Measurements from ENCODE around the gene AMIGO3. TPM values are rescaled to one million over a fixed set of nuclear protein-coding genes. Genes with fewer than 3 reads are reported as not detected.
"Not testable (repeated sequence)": the region's sequence is repeated elsewhere in the genome, so short reads cannot be mapped to it uniquely, and the experiment has no call there.

The AMIGO3 gene
- total RNA-seq, 1 donor from 2014 or later, result not detected

GRCh38 chr3:49756036-49756435 lies 36.6 kb upstream of the AMIGO3 start:
- FAIRE-seq (no peak), DNase-seq (ENCODE audit: low read depth) (no peak)
- no peak for TF ChIP-seq CTCF (IDR thresholded peaks at IDR 0.05; ENCODE audit: insufficient read depth, low read length, severe bottlenecking)
- no peaks in the 10 kb centered on the region for H3K27me3 ChIP-seq (ENCODE audit: control insufficient read depth, insufficient read depth, low read length)
- no peak overlapping the region for H3K4me3 ChIP-seq (ENCODE audit: low read depth, low read length)
- H3K36me3 ChIP-seq (ENCODE audit: control insufficient read depth, insufficient read depth, low read length), result no peaks in the 10 kb centered on the region

- no peak for FAIRE-seq
- Histone ChIP-seq H3K27me3 (ENCODE audit: control insufficient read depth, insufficient read depth, low read length) (no peaks in the 10 kb centered on the region), H3K4me3 (ENCODE audit: low read depth, low read length) (no peak overlapping the region), H3K36me3 (ENCODE audit: control insufficient read depth, insufficient read depth, low read length) (no peaks in the 10 kb centered on the region)
- TF ChIP-seq CTCF (IDR thresholded peaks at IDR 0.05; ENCODE audit: insufficient read depth, low read length, severe bottlenecking), result no peak
- no peak for DNase-seq (ENCODE audit: low read depth)
These were observed 35.1 kb upstream of the AMIGO3 start for GRCh38 chr3:49754536-49754935.

GRCh38 chr3:49751501-49751900 lies 32.0 kb upstream of the AMIGO3 start:
- H3K4me3 ChIP-seq (ENCODE audit: low read depth, low read length), result no peak overlapping the region

GRCh38 chr3:49750056-49750455 lies 30.6 kb upstream of the AMIGO3 start:
- TF ChIP-seq CTCF (IDR thresholded peaks at IDR 0.05; ENCODE audit: insufficient read depth, low read length, severe bottlenecking), result no peak
- H3K4me3 ChIP-seq (ENCODE audit: low read depth, low read length), result no peak overlapping the region
- H3K36me3 ChIP-seq (ENCODE audit: control insufficient read depth, insufficient read depth, low read length), result peaks cover 6% of the 10 kb centered on the region
- H3K27me3 ChIP-seq (ENCODE audit: control insufficient read depth, insufficient read depth, low read length), result no peaks in the 10 kb centered on the region
- DNase-seq (ENCODE audit: low read depth) (no peak), FAIRE-seq (no peak)

More at GRCh38 chr3:49751501-49751900, 32.0 kb upstream of the AMIGO3 start:
- FAIRE-seq (no peak), DNase-seq (ENCODE audit: low read depth) (no peak)
- no peaks in the 10 kb centered on the region for H3K27me3 ChIP-seq (ENCODE audit: control insufficient read depth, insufficient read depth, low read length)
- peaks cover 6% of the 10 kb centered on the region for H3K36me3 ChIP-seq (ENCODE audit: control insufficient read depth, insufficient read depth, low read length)
- TF ChIP-seq CTCF (IDR thresholded peaks at IDR 0.05; ENCODE audit: insufficient read depth, low read length, severe bottlenecking), result no peak

- not testable (repeated sequence) for H3K27me3 ChIP-seq (ENCODE audit: control insufficient read depth, insufficient read depth, low read length); DNase-seq (ENCODE audit: low read depth); FAIRE-seq; H3K4me3 ChIP-seq (ENCODE audit: low read depth, low read length); H3K36me3 ChIP-seq (ENCODE audit: control insufficient read depth, insufficient read depth, low read length)
These were observed 29.4 kb upstream of the AMIGO3 start for GRCh38 chr3:49748874-49749273.

- Histone ChIP-seq H3K27me3 (ENCODE audit: control insufficient read depth, insufficient read depth, low read length) (no peaks in the 10 kb centered on the region), H3K4me3 (ENCODE audit: low read depth, low read length) (no peak overlapping the region), H3K36me3 (ENCODE audit: control insufficient read depth, insufficient read depth, low read length) (peaks cover 7% of the 10 kb centered on the region)
- no peak for FAIRE-seq
- peak; percentile 61 for DNase-seq (ENCODE audit: low read depth)
- TF ChIP-seq CTCF (IDR thresholded peaks at IDR 0.05; ENCODE audit: insufficient read depth, low read length, severe bottlenecking), result no peak
These were observed 28.5 kb upstream of the AMIGO3 start for GRCh38 chr3:49747792-49748480.

All from bronchial epithelial cell (primary cell).